SHP77 (cell line): ENCODE data around the gene DLX2.

ENCODE experiments used
- DNase-seq, 2 experiments: peaks; one replicate each; lab custom pipeline; 2025; lab: John Stamatoyannopoulos, UW

Gene DLX2

GRCh38 chr2:172053486-172053885 is 49.2 kb downstream of the DLX2 start:
- DNase-seq: no peak

- DNase-seq: peak; percentile 66 to 69
These were observed 50.4 kb downstream of the DLX2 start for GRCh38 chr2:172052000-172052983.

- DNase-seq: no peak
These were observed 52.1 kb downstream of the DLX2 start for GRCh38 chr2:172050479-172051125.

GRCh38 chr2:172049567-172050120 is 53.1 kb downstream of the DLX2 start:
- DNase-seq: no peak
